ENCODE measurements around the gene CDK3.
A peak's percentile ranks its signal among the peaks of the same experiment; 100 is the strongest.

Gene CDK3

GRCh38 chr17:76014100-76014924, 13.7 kb downstream of the CDK3 start:
- DNase-seq (ENCODE audit: low read depth), result peak; percentile 45

GRCh38 chr17:76014925-76015261, 14.2 kb downstream of the CDK3 start:
- DNase-seq (ENCODE audit: low read depth), result no peak

DNA sequence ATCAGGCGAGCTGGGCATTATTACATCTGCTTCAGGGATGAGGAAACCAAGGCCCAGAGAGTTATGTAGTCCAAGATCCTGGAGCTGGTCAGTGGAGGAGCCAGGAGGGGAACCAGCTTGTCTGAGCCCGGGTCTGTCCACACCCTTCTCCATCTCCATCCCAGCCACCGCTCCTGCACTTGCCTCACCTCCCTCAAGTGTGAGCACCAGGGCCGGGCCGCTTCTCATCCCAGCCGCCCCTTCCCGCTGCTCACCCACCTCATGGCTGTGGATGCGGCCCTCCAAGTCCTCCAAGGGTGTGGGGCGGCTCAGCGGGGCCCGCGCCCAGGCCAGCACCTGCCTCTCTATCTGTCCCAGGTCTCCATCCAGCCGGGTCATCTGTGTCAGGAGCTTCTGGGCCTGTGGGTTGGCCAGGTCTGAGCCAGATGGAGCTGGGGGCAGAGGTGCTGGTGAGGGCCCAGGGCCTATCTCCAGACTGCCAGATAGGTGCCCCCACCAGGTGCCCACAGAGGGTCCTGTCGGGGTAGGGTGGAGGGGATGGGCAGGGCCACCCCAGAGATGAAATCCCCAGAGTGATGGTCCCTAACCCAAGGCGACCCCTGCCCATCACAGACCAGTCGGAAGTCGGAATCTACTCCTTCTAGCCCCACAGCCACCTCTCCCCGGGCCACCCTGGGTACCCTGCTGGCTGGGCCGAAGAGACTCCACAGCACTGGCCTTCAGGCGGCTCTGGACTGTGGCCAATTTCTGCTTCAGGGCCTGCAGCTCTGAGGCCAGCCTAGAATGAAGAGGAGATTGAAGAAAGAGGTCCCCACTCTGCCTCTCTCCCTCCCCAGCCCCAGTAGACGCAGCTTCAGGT, 17.1 kb downstream of the CDK3 start:
- DNase-seq (ENCODE audit: low read depth), result no peak

DNA sequence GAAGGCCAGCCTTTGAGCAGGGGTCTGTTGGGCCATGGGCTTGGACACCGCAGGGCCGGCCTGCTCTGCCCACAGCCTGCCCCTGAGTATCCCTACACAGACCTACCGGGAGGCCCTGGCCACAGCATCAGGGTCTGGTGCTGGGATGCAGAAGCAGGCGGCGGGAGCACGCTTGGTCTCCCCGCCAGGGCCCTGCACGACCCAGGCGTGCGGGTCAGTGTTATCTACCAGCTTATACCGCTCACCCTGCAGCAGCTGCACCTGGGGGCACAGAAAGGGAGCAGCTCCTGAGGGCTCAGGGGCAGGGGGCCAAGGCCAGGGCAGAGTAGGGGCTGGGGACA, 17.7 kb downstream of the CDK3 start:
- no peak for DNase-seq (ENCODE audit: low read depth)

DNA sequence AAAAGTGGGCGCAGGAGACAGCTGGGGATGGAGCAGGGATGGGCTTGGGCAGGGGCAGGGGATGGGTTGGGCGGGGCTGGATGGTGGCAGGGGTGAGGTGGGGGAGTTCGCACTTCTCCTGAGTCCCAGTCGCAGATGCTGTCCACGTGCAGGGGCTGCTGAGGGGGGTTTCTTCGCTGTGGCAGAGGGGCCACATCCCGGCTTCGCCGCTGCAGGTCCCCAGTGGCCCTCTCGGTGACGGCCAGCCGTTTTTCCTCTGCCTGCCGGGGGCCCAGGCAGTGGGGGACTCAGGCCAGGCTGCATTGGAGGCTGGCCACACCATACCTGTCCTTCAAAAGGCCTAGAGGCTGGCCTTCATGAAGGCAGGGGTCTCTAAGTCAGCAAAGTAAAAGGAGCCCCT, 18.1 kb downstream of the CDK3 start:
- no peak for DNase-seq (ENCODE audit: low read depth)

DNA sequence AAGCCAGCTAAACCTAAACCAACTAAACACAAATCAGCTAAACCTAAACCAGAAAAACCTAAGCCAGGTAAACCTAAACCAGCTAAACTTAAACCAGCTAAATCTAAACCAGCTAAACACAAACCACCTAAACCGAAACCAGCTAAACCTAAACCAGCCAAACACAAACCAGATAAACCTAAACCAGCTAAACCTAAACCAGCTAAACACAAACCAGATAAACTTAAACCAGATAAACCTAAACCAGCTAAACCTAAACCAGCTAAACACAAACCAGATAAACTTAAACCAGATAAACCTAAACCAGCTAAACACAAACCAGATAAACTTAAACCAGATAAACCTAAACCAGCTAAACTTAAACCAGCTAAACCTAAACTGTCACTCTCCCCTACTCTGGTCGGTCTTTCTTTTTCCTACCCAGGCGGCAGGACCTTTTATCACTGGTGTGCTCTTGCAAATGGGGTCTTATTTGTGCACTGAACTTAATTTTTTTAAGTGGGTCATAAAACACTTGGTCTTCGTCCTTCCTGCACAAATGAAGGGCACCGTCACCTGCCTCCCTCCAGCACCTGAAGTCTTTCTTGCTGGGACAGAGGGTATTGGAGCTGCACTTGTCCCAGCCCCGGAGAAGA, 19.3 kb downstream of the CDK3 start:
- DNase-seq (ENCODE audit: low read depth), result no peak

GRCh38 chr17:76022285-76022684, 21.6 kb downstream of the CDK3 start:
- DNase-seq (ENCODE audit: low read depth), result no peak

DNA sequence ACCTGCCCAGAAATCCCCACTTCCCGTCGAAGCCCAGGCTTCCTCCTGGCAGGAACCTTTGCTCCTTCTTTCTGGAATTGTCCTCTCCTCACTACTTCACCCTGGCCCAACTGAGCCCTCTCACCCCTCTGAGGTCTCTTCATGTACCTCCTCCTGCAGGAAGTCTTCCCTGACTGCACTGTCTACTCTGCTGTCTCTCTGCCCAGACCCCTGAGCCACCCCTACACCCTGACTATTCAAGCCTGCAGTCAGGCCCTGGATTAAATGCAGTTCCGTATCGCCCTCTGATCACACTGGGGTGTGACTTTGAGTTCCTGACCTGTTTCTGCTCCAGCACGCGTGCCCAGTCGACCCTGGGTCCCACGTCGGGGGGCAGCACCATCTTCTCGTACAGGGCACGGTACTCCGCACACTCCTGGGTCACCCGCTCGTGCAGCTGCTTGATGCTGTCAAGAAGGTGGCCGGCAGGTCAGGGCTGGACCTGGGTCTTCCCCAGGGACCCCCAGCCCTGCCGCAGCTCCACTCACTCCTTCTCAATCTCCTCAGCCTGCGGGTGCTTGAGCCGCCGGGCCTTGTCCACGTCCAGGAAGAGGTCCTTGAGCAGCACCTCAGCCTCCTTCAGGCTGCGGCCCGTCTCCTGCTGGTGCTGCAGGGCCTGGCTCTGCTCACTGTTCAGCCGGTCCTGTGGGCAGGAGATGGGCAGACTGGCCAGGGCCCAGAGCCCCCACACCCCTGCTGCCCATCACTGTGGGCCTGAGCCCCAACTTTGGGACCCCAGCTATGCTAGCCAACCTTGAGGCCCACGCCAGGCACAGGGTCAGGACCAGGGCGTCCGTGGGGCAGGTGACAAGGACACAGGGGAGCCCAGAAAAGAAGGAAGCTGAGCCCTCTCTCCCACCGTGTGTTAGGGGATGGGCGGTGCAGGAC, 22.6 kb downstream of the CDK3 start:
- DNase-seq (ENCODE audit: low read depth), result no peak

GRCh38 chr17:76023900-76024237, 23.2 kb downstream of the CDK3 start:
- DNase-seq (ENCODE audit: low read depth), result no peak

GRCh38 chr17:76024353-76024752, 23.7 kb downstream of the CDK3 start:
- no peak for DNase-seq (ENCODE audit: low read depth)

DNA sequence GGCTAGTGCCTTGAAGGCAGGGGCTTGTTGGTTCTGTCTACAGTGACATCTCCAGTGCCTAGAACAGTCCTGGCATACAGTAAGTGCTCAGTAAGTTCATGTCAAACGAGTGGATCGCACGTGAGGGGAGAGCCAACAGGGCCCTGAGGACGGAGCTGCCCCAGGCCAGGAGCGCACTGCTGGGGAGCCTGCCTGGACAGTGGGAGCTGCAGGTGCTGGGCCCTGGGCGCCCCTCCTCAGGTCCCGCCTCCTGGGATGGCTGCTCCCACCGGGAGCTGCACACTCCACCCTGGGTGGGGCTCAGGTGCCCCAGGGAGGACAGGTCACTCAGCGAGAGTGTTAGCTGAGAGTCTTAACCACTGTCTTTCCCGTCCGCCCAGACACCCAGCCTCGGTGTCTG, 24.6 kb downstream of the CDK3 start:
- no peak for DNase-seq (ENCODE audit: low read depth)

DNA sequence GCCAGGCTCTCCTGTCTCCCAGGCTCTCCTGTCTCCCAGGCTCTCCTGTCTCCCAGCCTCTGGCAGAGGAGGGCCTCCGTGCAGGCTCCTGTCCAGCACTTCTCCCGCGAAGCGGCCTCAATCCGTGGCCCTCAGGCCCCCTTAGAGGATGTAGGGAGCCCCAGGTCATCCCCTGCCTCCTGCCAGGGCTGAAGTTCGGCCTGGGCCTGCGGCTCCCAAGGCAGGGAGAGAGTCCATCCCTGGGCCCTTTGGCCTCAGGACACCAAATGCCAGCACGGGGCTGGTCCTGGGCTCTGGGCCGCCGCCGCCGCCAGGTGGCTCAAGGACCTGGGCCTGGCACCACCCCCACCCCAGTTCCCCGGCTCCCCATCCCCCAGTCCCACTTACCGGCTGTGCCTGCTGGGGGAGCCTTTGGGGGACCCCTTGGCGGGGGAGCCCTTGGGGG, 26.1 kb downstream of the CDK3 start:
- DNase-seq (ENCODE audit: low read depth), result no peak

DNA sequence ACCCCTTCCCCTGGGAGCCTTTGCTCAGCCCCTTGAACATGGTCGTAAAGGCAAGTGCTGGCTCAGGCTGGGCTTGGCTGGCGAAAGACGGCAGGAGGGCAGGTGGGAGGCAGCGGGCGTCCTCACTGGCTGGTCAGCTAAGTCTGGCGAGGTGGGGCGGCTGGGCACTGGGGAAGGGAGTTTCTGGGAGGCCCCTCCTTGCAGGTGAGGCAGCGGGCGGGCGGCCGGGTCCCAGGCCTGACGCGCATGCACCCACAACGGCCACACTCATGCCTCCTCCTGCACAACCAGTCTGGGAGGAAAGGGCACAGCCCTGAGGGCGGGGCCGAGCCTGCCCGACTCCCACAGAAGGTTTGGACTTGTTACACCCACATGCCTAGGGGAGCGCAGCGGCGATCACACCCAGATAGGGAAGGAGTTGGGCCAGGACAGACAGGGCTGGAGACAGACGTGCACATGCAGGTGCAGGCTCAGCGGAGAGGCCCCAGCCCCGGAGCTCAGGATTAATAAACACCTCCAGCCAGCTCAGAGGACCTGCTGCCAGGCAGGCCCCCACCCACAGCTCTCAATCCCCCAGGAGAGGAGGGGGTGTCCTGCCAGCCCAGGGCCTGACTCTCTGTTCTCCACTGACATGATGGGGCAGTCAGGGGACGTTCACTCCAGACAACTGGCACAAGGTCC, 26.6 kb downstream of the CDK3 start, which contains the start of gene EVPL:
Gene EVPL, minus strand, starts transcription at position 148 of the 681 bp plus-strand sequence. Its CDS starts 108 bp downstream, at position 40.
- no peak for DNase-seq (ENCODE audit: low read depth)

DNA sequence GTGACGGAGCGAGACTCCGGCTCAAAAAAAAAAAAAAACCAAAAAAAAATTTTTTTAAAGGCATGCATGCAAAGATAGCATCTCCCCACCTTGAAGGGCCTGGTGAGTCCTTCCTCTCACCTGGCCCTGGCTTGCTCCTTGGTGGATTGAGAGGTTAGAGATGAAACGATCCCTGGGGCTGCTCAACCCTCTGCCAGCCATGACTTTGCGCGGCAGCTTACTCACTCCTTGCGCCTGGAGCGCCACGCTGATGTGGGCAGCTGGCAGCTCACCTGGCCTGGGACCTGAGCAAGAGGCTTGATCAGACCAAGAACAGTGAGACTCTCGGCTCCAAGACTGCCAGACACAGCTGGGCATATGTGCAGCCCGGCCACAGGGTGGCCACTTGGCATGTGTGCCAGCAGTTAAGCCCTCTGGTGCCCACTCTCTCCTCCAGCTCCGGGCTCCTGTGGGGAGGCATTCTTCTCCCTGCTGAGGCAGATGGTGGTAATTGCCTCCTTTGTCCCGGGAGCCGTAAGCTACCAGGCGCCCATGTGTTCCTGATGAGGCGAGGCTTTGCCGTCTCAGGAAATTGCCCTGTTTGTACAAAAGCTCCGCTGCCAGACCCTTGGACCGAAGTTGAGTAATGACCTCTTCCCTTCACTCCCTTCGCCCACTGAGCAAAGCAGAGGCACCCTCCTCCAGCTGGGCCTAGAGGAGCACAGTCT, 31.6 kb downstream of the CDK3 start:
- no peak for DNase-seq (ENCODE audit: low read depth)

GRCh38 chr17:76032780-76033108, 32.1 kb downstream of the CDK3 start:
- no peak for DNase-seq (ENCODE audit: low read depth)

GRCh38 chr17:76033139-76033538, 32.5 kb downstream of the CDK3 start:
- DNase-seq (ENCODE audit: low read depth), result no peak

- no peak for DNase-seq (ENCODE audit: low read depth)
Measured at GRCh38 chr17:76034428-76035350, 34.0 kb downstream of the CDK3 start.

DNA sequence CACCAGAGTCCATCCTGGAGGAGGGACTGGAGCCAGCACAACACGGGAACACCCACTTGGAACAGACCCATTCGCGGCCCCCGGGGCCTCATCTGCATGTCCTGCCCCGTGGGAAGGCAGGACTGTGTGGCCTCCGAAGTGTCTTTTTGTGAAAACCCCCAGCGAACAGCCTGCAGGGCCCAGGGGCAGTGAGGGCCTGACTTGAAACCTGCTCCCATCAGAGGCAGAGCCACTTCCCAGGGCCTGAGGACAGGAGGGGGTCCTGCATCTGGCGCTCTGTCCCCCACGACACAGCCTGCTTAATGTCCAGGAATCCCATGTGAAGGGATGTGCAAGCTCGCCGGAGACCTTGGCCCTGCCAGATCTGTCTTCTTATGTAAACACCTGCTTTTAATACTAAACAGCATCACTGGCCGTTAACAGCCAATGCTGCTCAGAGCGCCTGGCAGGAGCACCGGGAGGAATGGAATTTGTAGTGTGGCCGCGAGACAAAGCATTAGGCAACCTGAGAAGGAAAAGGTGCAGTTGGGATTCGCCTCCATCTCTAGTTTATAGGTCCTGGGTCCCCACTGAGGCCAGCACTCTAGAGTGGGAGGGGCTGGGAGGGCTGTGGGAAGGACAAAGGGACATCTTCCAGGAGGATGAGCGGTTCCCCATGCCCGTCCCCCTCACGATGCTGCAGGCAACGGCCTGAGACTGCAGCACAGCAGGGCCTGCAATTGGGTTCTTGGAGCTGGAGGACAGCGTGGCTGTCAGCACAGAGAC, 36.0 kb downstream of the CDK3 start:
- DNase-seq (ENCODE audit: low read depth), result no peak

DNA sequence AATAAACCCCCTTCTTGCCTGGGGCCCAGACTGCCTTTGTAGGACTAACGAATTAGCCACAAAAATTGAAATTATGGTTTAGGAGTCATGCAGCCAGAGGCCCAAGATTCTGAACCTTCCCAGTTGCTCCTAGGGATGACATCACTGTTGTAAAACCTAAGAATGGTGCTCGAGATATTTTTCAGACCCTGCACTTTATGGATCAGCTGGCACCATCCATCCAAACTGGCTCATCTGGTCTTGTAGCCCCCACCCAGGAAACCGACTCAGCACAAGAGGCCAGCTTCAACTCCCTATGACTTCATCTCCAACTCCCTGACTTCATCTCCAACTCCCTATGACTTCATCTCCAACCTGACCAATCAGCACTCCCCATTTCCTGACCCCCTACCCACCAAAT, 37.4 kb downstream of the CDK3 start:
- DNase-seq (ENCODE audit: low read depth), result no peak
